A673 (cell line): Measurements from ENCODE around the gene GSTT2B. TPM values are rescaled to one million over a fixed set of nuclear protein-coding genes. Genes with fewer than 3 reads are reported as not detected.
"Not testable (repeated sequence)": the region's sequence is repeated elsewhere in the genome, so short reads cannot be mapped to it uniquely, and the experiment has no call there.

Source experiments
- BruUV-seq: library from RNA; stranded (reverse); fragments of 400-500 nt; replicated peaks from 2 replicates; lab custom pipeline; 2021; lab: Mats Ljungman, UMichigan
- CTCF ChIA-PET: fragments of 300-600 bp; sonication (Branson Sonifier 250); formaldehyde crosslinking; loops from one replicate; lab custom pipeline; 2022; ENCODE audit warnings: antibody characterized with exemption; lab: Charles Lee
- POLR2A ChIA-PET: fragments of 300-600 bp; sonication (Branson Sonifier 250); formaldehyde crosslinking; loops from one replicate; lab custom pipeline; 2022; ENCODE audit warnings: antibody characterized with exemption; ENCODE audit not compliant: low non-redundant PET; lab: Charles Lee
- DNase-seq: peaks from one replicate; pipeline ENCODE4 v3.0.0-alpha.2; 2015; ENCODE audit warnings: low spot score
- H3K27ac ChIP-seq: fragments of 200-600 bp; sonication (generic); 2 replicates; pipeline ENCODE4 v1.5.1; 2016; ENCODE audit warnings: mixed run types, low read depth, mild to moderate bottlenecking, mixed read lengths, antibody characterized with exemption, low read length; ENCODE audit not compliant: poor library complexity, severe bottlenecking
- H3K27me3 ChIP-seq: fragments of 200-600 bp; sonication (generic); replicated peaks from 2 replicates; pipeline ENCODE4 v1.6.1; 2017; ENCODE audit warnings: mixed run types, low read depth, mild to moderate bottlenecking, mixed read lengths, antibody characterized with exemption, low read length; ENCODE audit not compliant: insufficient read depth, poor library complexity
- H3K36me3 ChIP-seq: fragments of 200-600 bp; sonication (generic); 2 replicates; pipeline ENCODE4 v1.6.1; 2016; ENCODE audit warnings: mixed run types, mild to moderate bottlenecking, mixed read lengths, antibody characterized with exemption, low read length; ENCODE audit not compliant: insufficient read depth, poor library complexity, severe bottlenecking
- H3K4me1 ChIP-seq: fragments of 200-600 bp; sonication (generic); 2 replicates; pipeline ENCODE4 v1.6.1; 2017; ENCODE audit warnings: mixed run types, mild to moderate bottlenecking, mixed read lengths, antibody characterized with exemption, low read length; ENCODE audit not compliant: insufficient read depth, poor library complexity, severe bottlenecking
- H3K4me3 ChIP-seq: fragments of 200-600 bp; sonication (generic); 2 replicates; pipeline ENCODE4 v1.5.1; 2016; ENCODE audit warnings: low read depth, mixed run types, mild to moderate bottlenecking, mixed read lengths, low read length; ENCODE audit not compliant: poor library complexity, severe bottlenecking
- H3K9me3 ChIP-seq: fragments of 200-600 bp; sonication (generic); 2 replicates; pipeline ENCODE4 v1.6.1; 2016; ENCODE audit warnings: mixed run types, low read depth, mild to moderate bottlenecking, mixed read lengths, antibody characterized with exemption, low read length; ENCODE audit not compliant: poor library complexity, severe bottlenecking
- EZH2 ChIP-seq: fragments of 200-600 bp; sonication (generic); IDR thresholded peaks from 2 replicates; pipeline ENCODE4 v1.6.1; 2017; ENCODE audit warnings: borderline replicate concordance, low read depth, mild to moderate bottlenecking, mixed read lengths, antibody characterized with exemption, low read length; ENCODE audit not compliant: poor library complexity, severe bottlenecking
- intact Hi-C: fragments of 100-400 bp; cut with micrococcal nuclease; formaldehyde crosslinking; loops from one replicate; pipeline ENCODE4 v1.10.0; 2022; ENCODE audit not compliant: unreplicated experiment
- total RNA-seq: library from RNA; stranded (reverse); gene quantifications from 2 replicates; pipeline ENCODE4 v1.2.3, GENCODE V29; 2021
- TF ChIP-seq, protein P1 (sequence below): fragments of 300-800, 200-600 bp; sonication (generic); conservative IDR thresholded peaks from 2 replicates; pipeline ENCODE4 v1.5.1; 2017; ENCODE audit warnings: low read depth, mild to moderate bottlenecking, antibody characterized with exemption, low read length, moderate library complexity, mixed read lengths

GSTT2B gene
- total RNA-seq, 1 experiment from 2014 or later, result 0.54 TPM

DNA sequence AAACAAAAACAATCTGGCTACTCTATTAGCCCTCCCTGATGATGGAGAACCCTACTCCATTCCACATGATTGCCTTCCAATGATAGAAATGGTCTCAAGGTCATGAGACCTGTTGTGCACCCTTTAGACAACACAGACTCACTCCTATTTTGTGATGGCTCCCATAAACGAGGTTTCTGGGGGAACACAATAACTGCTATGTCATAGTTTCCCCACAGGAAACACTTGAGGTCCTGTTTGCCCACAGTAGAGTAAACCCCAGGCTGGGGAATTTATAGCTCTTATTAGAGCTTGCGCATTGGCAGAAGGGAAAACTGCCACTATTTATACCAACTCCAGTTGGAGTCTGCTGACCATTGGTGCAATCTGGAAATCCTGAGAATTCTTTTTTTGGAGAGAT, 38.1 kb downstream of the GSTT2B start:
- H3K27ac ChIP-seq, result peak overlapping the region; percentile 23
- DNase-seq, result no peak
- TF ChIP-seq, protein P1, sequence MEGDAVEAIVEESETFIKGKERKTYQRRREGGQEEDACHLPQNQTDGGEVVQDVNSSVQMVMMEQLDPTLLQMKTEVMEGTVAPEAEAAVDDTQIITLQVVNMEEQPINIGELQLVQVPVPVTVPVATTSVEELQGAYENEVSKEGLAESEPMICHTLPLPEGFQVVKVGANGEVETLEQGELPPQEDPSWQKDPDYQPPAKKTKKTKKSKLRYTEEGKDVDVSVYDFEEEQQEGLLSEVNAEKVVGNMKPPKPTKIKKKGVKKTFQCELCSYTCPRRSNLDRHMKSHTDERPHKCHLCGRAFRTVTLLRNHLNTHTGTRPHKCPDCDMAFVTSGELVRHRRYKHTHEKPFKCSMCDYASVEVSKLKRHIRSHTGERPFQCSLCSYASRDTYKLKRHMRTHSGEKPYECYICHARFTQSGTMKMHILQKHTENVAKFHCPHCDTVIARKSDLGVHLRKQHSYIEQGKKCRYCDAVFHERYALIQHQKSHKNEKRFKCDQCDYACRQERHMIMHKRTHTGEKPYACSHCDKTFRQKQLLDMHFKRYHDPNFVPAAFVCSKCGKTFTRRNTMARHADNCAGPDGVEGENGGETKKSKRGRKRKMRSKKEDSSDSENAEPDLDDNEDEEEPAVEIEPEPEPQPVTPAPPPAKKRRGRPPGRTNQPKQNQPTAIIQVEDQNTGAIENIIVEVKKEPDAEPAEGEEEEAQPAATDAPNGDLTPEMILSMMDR, result no peak
- TF ChIP-seq EZH2, result no peak
- no TSS peak for BruUV-seq
- ChIA-PET POLR2A (interaction anchor here (0.6 kb wide), 1 partner anchor 91 kb away, joined by 3 read pairs; no protein-coding TSS in a partner anchor), CTCF (no interaction called here)
- peaks cover 44% of the 10 kb centered on the region for H3K36me3 ChIP-seq
- H3K27me3 ChIP-seq, result no peaks in the 10 kb centered on the region
- intact Hi-C loops, result no loop called here
- no peak overlapping the region for H3K4me3 ChIP-seq
- peaks cover 12% of the 10 kb centered on the region for H3K9me3 ChIP-seq
- no peaks in the 10 kb centered on the region for H3K4me1 ChIP-seq

DNA sequence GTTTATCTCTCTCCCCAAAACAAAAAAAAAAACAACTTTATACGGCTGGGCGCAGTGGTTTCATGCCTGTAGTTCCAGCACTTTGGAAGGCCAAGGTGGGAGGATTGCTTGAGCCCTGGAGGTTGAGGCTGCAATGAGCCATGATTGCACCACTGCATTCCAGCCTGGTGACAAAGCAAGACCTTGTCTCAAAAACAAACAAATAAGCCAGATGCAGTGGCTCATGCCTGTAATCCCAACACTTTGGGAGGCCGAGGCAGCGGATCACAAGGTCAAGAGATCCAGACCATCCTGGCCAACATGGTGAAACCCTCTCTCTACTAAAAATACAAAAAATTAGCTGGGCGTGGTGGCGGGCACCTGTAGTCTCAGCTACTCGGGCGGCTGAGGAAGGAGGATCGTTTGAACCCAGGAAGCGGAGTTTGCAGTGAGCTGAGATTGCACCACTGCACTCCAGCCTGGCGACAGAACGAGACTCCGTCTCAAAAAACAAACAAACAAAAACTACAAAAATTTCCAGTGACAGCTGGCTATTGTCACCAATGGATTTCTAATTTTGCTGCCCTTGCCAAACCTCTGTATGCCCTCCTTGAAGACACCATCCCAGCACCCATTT, 39.3 kb downstream of the GSTT2B start:
- H3K9me3 ChIP-seq, result peaks cover 12% of the 10 kb centered on the region
- H3K27ac ChIP-seq, H3K4me1 ChIP-seq, H3K4me3 ChIP-seq, BruUV-seq, DNase-seq, intact Hi-C loops, H3K27me3 ChIP-seq: not testable (repeated sequence)
- peaks cover 41% of the 10 kb centered on the region for H3K36me3 ChIP-seq
- CTCF ChIA-PET, result interaction anchor here (0.6 kb wide), 1 partner anchor 27 kb away, joined by 7 read pairs; the partner anchor contains the start of gene MIF
- POLR2A ChIA-PET, result interaction anchor here (0.6 kb wide), 1 partner anchor 10 kb away, joined by 8 read pairs; no protein-coding TSS in a partner anchor

DNA sequence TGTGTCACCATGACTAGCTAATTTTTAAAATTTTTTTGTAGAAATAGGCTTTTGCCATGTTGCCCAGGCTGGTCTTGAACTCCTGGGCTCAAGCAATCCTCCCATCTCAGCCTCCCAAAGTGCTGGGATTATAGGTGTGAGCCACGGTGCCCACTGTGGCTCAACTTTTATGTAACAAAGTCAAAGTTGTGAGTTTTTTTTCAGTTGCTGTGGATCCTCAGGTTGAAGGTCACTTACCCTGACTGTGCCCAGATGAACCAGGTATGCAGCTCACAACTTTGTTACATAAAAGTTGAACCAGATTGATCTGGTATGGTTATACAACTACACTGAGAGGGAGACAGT, 40.8 kb downstream of the GSTT2B start:
- H3K27me3 ChIP-seq, BruUV-seq, POLR2A ChIA-PET, CTCF ChIA-PET, DNase-seq, H3K4me1 ChIP-seq, H3K27ac ChIP-seq, H3K9me3 ChIP-seq, intact Hi-C loops, H3K4me3 ChIP-seq: not testable (repeated sequence)
- peaks cover 26% of the 10 kb centered on the region for H3K36me3 ChIP-seq

DNA sequence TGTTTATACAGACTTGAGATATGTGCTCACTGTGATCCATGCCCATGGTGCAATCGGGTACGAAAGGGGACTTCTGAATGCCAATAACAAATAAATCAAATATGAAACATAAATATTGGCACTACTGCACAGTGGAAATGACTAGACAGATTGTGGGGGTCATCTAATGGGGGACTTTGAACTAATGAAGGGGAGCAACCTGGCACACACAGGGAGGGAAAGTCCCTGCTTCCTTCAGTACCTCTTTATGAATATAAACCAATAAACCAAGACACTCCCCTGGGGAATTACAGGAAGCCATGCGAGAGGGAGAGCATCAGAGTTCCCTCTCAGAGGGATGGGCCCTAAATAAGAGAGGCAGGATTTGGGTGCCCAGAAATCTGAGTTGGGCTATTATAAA, 45.7 kb downstream of the GSTT2B start:
- ChIA-PET CTCF (no interaction called here), POLR2A (no interaction called here)
- no peaks in the 10 kb centered on the region for H3K9me3 ChIP-seq
- no TSS peak for BruUV-seq
- peak overlapping the region; percentile 95 for H3K27ac ChIP-seq
- intact Hi-C loops, result no loop called here
- no peak overlapping the region for H3K4me3 ChIP-seq
- H3K4me1 ChIP-seq, result peaks cover 29% of the 10 kb centered on the region
- no peaks in the 10 kb centered on the region for H3K27me3 ChIP-seq
- DNase-seq, result peak; percentile 50
- H3K36me3 ChIP-seq, result peaks cover 2% of the 10 kb centered on the region
- TF ChIP-seq, protein P1, result no peak
- TF ChIP-seq EZH2, result no peak
